NK-92 (cell line): ENCODE measurements around the gene DPH7.
"Not testable (repeated sequence)": the region's sequence is repeated elsewhere in the genome, so short reads cannot be mapped to it uniquely, and the experiment has no call there.

Experiments
- DNase-seq: peaks from one replicate; lab custom pipeline; 2025; ENCODE audit not compliant: unreplicated experiment; lab: John Stamatoyannopoulos, UW

Gene DPH7

DNA sequence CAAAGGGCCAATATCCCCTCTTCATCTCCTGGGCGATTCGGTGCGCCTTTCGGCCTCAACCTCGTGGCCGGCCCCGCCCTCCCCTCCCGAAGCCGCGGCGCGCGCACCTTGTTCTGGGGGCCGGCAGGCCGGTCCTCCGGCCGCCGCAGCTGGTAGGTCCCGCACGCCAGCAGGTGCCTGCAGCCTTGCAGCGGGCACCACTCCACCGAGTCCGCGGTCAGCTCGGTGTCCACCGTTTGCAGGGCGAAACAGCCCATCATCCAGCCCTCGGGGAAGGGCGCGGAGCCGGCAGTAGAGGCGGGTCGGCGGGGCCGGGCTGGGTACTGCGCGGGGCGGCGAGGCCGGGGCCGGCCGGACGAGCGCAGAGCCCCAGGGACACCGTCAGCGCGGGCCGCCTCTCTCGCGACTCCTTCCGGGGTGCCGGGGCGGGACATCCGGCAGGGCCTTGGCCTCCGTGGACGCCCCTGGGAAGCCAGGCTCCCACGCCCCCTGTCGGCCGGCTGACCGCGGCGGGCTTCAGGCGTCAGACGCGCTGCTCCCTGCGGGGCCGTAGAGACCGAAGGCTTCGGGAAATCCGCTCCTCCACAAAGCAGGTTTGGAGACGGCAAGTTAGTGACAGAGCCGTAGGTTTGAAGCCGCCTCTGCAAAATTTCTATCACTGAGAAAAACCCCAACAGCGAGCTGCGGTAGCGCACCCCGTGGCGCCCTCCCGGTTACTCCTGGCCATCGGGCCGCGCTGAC lies at the start of gene DPH7:
DPH7 (minus strand) TSS at position 408 of the 741 bp plus-strand sequence; CDS start at position 260, 148 bp downstream.
- peak; percentile 40 for DNase-seq

DNA sequence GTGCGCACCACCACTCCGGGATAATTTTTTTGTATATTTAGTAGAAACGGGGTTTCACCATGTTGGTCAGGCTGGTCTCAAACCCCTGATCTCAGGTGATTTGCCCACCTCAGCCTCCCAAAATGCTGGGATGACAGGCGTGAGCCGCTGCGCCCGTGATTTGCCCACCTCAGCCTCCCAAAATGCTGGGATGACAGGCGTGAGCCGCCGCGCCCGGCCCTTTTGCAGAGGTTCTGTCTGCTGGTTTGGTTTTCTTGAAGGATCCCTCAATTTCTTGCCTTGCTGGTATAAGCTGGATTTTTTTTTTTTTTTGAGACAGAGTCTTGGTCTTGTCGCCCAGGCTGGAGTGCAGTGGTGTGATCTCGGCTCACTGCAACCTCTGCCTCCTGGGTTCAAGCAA lies 48.7 kb upstream of the DPH7 start:
- not testable (repeated sequence) for DNase-seq

DNA sequence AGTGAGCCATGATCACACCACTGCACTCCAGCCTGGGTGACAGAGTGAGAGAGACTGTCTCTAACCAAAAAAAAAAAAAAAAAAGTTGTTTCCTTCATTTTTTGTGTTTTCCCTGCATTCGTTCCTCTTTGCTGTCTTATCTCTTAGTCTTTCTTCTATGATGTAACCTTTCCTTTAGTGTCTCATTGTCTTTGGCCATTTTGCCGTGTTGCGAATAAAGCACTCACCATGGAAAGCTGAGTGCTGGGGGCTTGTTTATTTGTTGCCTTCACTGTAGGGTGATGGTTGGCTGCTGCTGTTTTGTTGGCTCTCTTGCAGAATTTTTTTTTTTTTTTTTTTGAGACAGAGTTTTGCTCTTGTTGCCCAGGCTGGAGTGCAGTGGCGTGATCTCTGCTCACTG lies 47.7 kb upstream of the DPH7 start:
- no peak for DNase-seq

DNA sequence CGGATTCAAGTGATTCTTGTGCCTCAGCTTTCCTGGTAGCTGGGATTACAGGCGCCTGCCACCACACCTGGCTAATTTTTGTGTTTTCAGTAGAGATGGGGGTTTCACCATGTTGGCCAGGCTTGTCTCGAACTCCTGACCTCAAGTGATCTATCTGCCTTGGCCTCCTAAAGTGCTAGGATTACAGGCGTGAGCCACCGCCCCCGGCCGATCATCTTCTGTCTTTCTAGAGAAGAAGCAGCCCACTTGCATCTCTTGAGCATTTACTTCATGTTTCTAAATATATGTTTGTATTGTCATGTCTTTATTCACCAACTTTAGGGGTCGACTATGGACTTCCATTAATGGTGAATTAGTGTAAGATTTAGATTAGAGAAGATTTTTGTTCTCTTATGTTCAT lies 43.5 kb upstream of the DPH7 start:
- DNase-seq: not testable (repeated sequence)

DNA sequence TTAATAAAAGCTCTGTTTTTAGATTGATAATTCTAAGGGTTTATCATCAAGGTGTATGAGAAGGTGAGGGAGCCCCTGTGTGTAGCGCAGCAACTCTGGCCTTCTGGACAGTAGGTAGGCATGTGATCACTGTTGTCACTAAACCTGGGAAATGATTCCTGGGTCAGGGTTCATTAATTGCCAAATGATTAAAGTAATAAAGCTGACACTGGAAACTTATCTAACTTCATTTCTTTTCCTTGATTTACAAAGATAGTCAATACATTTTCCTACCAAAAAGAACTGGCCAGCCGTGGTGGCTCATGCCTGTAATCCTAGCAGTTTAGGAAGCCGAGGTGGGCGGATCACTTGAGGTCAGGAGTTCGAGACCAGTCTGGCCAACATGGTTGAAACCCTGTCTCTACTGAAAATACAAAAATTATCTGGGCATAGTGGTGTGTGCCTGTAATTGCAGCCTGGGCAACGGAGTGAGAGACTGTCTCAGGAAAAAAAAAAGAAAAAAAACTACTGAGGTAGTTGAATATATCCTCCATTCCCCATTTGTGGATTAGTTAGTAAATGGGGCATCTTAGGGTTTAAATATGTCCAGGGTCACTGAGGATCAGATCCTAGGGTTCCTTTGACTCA lies 42.5 kb upstream of the DPH7 start:
- no peak for DNase-seq

DNA sequence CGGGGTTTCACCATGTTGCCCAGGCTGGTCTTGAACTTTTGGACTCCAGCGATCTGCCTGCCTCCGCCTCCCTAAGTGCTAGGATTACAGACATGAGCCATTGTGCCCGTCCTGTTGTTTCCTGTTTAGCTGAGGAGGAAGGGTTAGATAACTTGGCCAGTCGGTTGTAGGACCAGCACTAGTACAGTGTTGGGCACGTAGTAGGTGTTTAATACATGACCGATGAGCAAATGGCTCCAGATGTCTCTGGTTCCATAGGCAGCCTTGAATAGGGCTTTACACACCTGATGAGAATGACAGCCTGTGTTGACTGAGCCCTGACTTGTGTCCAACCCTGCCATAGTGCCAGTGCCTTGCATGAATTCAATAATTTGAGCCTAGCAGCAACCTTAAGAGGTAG lies 41.9 kb upstream of the DPH7 start:
- no peak for DNase-seq

DNA sequence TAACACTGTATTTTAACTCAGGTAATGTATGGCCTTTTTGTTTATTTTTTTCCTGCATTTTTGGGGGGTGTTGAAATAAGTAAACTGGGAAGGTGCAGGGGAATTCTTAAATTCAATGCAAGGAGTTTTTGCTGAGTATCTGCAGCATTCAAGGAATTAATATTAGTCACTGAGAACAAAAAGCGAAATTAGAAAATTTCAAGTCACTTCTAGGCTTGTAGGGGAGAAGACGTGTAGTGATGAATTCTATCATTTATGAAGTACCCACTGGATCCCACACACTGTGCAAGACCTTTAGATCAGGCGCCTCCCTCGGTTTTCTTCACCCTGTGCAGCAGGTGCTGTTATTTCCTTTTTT lies 41.3 kb upstream of the DPH7 start:
- DNase-seq: no peak

DNA sequence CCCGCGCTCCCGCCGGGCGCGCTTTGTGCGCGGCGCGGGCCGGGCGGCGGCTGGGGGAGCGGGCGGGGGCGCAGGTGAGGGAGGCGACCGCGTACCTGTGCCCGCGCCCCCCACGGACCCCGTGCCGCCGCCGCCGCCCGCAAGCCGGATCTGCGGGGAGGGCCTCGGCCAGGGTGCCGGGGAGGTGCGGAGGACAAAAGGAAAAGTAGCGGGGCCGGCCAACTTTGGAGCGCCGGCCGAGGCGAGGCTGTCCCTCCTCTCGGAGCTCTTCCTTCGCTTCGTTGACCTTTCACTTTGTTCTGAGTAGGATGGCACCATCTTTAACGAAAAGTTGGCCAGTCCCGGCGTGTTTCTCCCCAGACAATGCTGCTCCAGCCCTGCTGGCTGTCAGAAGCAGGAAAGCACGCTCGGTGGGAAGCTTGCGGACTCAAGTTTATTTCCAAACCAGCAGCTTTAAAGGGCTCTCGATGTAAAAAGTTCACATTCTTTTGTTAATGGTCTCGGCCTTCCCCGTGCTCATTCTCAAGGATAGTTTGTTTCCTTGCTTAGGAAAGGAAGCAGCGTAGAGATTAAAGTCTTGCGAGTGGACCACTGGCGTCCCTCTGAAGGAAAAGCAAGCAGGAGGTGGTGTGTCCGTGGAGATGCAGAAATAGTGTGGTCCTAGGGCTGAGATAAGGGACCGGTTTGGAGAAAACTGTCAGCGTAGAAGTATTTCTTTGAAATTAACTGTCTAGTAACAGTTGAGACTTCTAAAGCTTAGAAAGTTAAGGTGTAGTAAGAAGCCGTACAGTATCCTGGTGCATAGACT lies 40.7 kb upstream of the DPH7 start:
- DNase-seq: no peak

DNA sequence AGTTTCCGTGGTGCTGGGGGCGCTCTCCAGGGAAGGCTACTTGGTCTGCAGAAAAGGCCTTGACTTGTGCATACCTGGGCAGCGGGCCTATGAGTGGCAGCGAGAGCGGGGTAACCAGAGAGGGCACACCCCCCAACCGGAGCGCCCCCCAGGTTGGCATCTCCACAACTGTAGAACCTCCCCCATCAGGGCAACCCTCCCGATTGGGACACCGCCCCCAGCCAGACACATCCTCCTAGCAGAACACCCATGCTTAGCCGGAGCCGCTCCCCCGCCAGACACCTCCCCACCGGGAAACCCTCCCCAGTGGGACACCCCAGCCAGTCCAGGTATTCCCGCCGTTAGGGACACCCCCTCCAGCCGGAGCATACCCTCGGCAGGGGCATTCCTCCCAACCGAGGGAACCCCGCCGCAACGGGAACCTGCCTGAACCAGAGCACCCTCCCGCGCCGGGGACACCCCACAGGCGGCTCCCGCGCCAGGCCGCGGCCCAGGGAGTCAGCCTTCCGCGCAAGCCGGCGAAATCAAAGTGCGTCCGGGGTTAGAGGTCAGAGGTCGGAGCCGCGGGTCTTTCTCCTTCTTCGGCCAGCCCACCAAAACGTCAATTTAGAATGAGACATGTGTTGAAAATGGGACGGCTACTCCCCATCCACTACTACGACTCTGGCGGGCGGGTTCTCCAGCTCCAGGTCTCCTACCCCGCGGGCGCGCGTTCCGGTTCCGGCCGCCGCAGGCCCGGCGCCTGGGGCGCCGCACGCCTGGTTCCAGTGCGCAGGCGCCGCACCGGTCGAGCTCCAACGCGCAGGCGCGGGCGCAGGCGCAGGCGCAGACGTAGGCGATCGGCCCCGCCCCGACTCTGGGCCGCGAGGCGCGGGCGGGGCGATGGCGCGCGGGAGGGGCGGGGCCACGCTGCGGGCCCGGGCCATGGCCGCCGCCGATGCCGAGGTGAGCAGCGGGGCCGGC lies 39.7 kb upstream of the DPH7 start, which contains the start of gene EHMT1:
EHMT1 (plus strand) TSS at position 901 of the 963 bp plus-strand sequence; CDS start at position 925, 24 bp downstream.
- peak; percentile 49 for DNase-seq

DNA sequence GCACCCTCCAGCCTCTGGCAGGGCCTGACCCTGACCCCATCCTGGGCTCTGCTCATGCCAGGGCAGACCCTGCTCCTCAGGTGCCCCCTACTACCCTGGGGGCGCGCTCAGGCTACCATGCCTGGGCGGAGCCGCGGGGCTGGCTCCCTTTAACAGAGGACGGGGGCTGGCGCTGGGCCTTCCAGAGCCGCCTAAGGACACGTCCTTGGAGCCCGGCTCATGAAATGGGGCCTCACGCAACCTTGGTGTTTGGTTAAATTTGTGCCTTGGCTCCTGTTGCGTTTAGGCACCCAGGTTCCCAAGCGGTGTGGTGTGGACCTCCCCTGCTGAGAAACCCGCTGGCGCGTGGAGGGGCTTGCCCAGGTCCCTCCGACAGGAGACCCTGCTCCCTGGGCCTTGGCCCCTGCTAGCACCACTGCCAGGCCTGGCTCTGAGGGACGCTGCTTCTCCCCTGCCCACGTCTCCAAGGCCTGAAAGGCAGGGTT lies 36.7 kb upstream of the DPH7 start:
- no peak for DNase-seq

DNA sequence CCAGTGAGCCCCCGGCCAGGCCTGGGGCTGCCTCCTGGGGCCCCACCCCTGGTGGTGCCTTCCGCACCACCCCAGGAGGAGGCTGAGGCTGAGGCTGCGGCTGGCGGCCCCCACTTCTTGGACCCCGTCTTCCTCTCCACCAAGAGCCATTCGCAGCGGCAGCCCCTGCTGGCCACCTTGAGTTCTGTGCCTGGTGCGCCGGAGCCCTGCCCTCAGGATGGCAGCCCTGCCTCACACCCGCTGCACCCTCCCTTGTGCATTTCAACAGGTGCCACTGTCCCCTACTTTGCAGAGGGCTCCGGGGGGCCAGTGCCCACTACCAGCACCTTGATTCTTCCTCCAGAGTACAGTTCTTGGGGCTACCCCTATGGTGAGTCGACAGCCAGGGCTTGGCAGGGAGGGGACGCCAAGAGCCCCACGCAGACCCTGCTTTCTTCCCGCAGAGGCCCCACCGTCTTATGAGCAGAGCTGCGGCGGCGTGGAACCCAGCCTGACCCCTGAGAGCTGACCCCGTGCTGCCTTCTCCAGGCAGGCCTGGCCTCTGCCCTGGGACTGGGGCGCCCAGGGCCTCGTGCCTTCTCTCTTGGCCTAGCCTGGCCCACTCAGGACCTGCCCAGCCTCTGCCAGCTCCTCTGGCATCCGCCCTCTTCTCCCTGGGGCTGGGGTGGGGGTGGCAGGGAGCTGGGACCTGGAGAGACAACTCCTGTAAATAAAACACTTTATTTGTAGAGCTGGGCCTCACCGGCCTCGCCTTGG lies 36.1 kb upstream of the DPH7 start:
- no peak for DNase-seq

DNA sequence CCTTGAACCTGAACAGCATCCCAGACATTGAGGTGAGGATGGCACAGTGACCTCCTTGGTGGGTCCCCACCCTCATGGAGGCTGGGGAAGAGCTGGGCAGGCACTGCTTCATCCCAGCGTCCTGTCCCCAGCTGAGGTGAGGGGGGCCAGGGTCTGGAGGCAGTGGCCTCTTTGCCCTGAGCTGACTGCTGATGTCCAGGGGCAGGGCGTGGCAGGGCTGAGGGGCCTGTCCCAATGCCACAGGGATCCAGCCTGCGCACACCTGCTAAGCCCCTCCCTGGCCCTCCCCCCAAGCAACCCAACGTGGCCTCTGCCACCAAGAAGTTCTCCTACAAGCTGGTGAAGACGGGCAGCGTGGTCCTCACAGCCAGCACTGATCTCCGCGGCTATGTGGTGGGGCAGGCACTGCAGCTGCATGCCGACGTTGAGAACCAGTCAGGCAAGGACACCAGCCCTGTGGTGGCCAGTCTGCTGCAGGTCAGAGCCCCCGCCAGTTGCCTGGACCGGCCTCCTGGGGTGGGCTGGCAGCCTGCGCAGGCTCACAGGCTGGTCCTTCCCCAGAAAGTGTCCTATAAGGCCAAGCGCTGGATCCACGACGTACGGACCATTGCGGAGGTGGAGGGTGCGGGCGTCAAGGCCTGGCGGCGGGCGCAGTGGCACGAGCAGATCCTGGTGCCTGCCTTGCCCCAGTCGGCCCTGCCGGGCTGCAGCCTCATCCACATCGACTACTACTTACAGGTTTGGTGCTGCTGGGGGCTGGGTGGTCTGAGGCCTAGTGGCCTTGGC lies 35.2 kb upstream of the DPH7 start:
- DNase-seq: no peak

DNA sequence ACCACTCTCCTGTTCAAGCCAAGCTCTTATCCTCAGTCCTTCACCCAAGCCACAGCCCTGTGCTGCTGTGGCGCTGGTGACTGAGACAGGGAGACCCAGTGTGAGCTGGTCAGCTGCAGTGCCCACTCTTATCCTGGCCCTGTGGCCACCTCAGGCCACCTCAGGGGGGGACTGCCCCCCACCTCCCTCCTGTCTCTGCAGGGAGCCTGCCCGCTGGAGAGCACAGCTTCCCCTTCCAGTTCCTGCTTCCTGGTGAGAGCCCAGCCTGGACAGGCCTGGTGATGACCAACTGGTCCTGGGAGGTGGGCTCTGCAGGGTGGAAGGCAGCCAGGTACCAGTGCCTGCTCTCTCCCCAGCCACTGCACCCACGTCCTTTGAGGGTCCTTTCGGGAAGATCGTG lies 34.5 kb upstream of the DPH7 start:
- DNase-seq: no peak

DNA sequence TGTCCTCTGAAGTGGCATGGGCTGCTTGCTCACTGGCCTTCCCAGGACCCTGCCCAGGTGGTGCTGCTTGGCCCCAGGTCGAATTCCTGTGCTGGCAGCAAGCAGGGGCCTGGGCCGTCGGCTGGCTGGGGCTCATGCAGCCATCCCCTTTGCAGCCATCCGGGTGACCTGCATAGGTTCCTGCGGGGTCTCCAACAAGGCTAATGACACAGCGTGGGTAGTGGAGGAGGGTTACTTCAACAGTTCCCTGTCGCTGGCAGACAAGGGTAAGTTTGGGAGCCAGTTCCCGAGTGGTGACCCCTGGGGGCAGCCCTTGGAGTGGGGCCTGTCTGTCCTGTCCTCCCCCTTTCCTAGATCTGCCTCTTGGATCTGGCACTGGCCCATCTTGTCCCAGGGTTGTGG lies 34.0 kb upstream of the DPH7 start:
- no peak for DNase-seq

DNA sequence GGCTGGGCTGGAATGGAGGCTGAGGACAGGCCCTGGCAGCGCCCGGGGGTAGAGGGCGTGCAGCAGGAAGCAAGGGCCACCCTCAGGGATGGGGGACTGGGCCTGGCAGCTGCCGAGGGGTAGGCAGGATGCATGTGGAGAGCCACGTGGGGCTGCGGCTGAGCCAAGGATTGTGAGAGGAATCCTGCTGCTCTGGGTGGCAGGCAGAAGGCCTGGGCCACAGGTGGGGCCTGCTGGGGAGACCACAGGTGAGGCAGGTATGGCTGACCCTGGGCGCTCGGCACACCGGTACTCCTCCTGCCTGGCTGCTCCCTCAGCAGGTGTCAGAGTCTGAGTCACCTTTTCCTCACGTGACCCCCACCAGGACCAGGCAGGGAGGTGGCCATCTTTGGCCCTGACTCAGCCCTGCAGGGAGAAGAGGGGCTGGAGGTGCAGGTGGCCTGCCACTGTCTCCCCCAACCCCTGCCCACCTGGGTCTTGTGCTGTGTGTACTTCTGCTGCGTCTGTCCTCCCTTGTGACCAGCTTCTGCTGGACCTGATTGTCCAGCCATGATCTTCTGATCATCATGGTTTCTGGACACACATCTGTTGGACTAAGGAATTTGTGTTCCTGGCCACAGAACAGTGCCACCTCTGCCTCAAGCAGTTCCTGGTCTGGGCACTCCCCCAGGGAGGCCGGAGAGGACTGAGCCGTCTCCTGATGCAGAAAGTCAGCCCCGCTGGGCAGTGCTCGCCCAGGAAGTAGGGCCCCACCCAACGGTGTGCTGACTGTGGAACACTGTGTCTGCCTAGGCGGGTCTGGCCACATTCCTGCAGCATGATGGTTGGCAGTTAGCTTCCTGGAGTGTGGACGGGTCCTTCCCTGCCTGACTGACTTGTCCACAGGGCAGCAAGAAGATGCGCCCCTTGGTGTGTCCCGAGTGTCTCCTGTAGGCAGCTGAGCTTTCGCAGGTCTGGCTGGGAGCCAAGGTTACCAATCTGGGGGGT lies 33.2 kb upstream of the DPH7 start:
- no peak for DNase-seq

DNA sequence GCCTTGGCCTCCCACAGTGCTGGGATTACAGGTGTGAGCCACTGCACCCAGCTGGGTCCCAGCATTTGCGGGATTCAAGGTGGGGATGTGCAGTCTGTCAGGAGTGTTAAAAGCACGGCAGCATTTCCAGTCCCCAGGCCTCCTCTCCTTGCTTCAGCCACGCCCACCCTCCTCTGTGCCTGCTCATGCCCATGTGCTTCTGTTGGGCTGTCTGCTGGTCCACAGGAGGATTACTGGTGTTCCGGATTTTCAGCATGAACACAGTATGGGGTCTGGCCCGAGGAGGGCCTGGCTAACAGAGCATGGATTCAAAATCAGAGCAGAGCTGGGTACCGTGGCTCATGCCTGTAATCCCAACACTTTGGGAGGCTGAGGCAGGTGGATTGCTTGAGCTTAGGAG lies 32.2 kb upstream of the DPH7 start:
- no peak for DNase-seq

DNA sequence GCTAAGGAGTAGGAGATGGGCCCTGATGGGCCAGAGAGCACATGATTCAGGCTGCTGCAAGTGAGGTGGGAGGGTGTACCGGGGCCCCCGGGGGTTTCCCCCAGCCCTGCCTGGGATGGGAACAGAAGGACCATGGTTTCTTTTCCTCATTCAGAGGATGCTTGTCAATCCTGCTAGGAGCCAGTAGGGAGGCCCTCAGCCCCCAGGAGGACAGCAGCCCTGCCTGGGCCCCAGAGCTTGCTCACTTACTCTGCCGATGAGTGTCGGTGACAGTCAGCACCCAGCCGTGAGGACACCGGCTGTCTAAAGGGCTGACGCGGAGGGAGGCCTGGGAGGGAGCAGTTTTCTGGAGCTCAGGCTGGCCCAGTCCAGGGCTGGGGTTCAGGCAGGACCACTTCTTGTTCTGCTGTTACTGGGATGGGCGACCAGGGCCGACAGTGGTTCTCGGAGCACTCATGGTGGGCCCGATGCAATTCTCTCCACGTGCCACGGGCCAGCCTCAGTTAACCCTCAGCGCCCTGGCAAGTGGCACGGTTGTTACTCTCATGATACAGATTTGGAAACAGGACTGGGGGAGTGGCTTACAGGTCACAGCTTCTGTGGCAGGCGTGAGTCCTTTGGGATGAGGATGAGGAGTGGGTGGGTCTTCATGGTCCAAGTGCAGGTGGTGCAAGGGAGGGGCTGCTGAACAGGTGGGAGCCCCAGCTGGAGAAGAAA lies 28.6 kb upstream of the DPH7 start:
- no peak for DNase-seq
